Measurements from ENCODE around the gene COL23A1. TPM values are rescaled to one million over a fixed set of nuclear protein-coding genes. Genes with fewer than 3 reads are reported as not detected.

The COL23A1 gene
- total and polyA plus RNA-seq, 2 donors (not counting 1 experiment from before 2014, with no cell fraction given), result not detected

GRCh38 chr5:178210073-178210535 is 380.1 kb downstream of the COL23A1 start:
- Histone ChIP-seq H3K4me3 (replicated peaks in 1 of 4; ENCODE audit: control extremely low read depth in 1 of 4, insufficient read depth in 1 of 4, low read depth in 3 of 4, low read length in 4 of 4) (no peak overlapping the region), H3K27me3 (ENCODE audit: control insufficient read depth, insufficient read depth, low read length) (no peaks in the 10 kb centered on the region), H4K20me1 (ENCODE audit: control insufficient read depth, extremely low read depth, insufficient read depth, low read length) (peaks cover 16% of the 10 kb centered on the region), H3K36me3 (ENCODE audit: control insufficient read depth, insufficient read depth, low read length) (peaks cover 59% of the 10 kb centered on the region), H2AFZ (ENCODE audit: low read length) (no peak overlapping the region), H3K4me2 (ENCODE audit: extremely low read depth, insufficient read depth, low read length) (no peak overlapping the region), H3K9ac (ENCODE audit: insufficient read depth, low read length) (no peak overlapping the region), H3K27ac (ENCODE audit: insufficient read depth, low read length) (no peak overlapping the region), H3K4me1 (ENCODE audit: control insufficient read depth, extremely low read depth, insufficient read depth, low read length) (peaks cover 15% of the 10 kb centered on the region), H3K79me2 (ENCODE audit: control insufficient read depth, insufficient read depth, low read length) (peaks cover 48% of the 10 kb centered on the region), H3K9me3 (ENCODE audit: control insufficient read depth, insufficient read depth, low read depth, low read length) (no peaks in the 10 kb centered on the region)
- DNase-seq (ENCODE audit: low read depth in 2 of 2), result no peak
- TF ChIP-seq EZH2 (IDR thresholded peaks at IDR 0.05; ENCODE audit: low read length, missing control alignments) (no peak), CTCF (conservative IDR thresholded peaks at IDR 0.05 in 1 of 2, IDR thresholded peaks at IDR 0.05 in 1 of 2; ENCODE audit: low read depth in 1 of 2, low read length in 2 of 2) (no peak)

- peaks cover 53% of the 10 kb centered on the region for H3K36me3 ChIP-seq (ENCODE audit: control insufficient read depth, insufficient read depth, low read length)
- no peak overlapping the region for H3K4me2 ChIP-seq (ENCODE audit: extremely low read depth, insufficient read depth, low read length)
- peaks cover 53% of the 10 kb centered on the region for H3K79me2 ChIP-seq (ENCODE audit: control insufficient read depth, insufficient read depth, low read length)
- H3K4me3 ChIP-seq (replicated peaks in 1 of 4; ENCODE audit: control extremely low read depth in 1 of 4, insufficient read depth in 1 of 4, low read depth in 3 of 4, low read length in 4 of 4), result no peak overlapping the region
- no peak for TF ChIP-seq CTCF (conservative IDR thresholded peaks at IDR 0.05 in 1 of 2, IDR thresholded peaks at IDR 0.05 in 1 of 2; ENCODE audit: low read depth in 1 of 2, low read length in 2 of 2)
- TF ChIP-seq EZH2 (IDR thresholded peaks at IDR 0.05; ENCODE audit: low read length, missing control alignments), result no peak
- no peaks in the 10 kb centered on the region for H3K27me3 ChIP-seq (ENCODE audit: control insufficient read depth, insufficient read depth, low read length)
- no peaks in the 10 kb centered on the region for H3K9me3 ChIP-seq (ENCODE audit: control insufficient read depth, insufficient read depth, low read depth, low read length)
- no peak for DNase-seq (ENCODE audit: low read depth in 2 of 2)
- no peak overlapping the region for H3K27ac ChIP-seq (ENCODE audit: insufficient read depth, low read length)
- no peak overlapping the region for H3K9ac ChIP-seq (ENCODE audit: insufficient read depth, low read length)
- no peak overlapping the region for H2AFZ ChIP-seq (ENCODE audit: low read length)
- H3K4me1 ChIP-seq (ENCODE audit: control insufficient read depth, extremely low read depth, insufficient read depth, low read length), result peaks cover 15% of the 10 kb centered on the region
- H4K20me1 ChIP-seq (ENCODE audit: control insufficient read depth, extremely low read depth, insufficient read depth, low read length), result peaks cover 16% of the 10 kb centered on the region
Measured at GRCh38 chr5:178209334-178210072, 380.7 kb downstream of the COL23A1 start.

- Histone ChIP-seq H3K27me3 (ENCODE audit: control insufficient read depth, insufficient read depth, low read length) (no peaks in the 10 kb centered on the region), H4K20me1 (ENCODE audit: control insufficient read depth, extremely low read depth, insufficient read depth, low read length) (peaks cover 16% of the 10 kb centered on the region), H3K4me2 (ENCODE audit: extremely low read depth, insufficient read depth, low read length) (no peak overlapping the region), H3K79me2 (ENCODE audit: control insufficient read depth, insufficient read depth, low read length) (peaks cover 55% of the 10 kb centered on the region), H3K9me3 (ENCODE audit: control insufficient read depth, insufficient read depth, low read depth, low read length) (no peaks in the 10 kb centered on the region), H3K36me3 (ENCODE audit: control insufficient read depth, insufficient read depth, low read length) (peaks cover 50% of the 10 kb centered on the region), H3K9ac (ENCODE audit: insufficient read depth, low read length) (no peak overlapping the region), H3K27ac (ENCODE audit: insufficient read depth, low read length) (no peak overlapping the region), H3K4me1 (ENCODE audit: control insufficient read depth, extremely low read depth, insufficient read depth, low read length) (peaks cover 15% of the 10 kb centered on the region), H2AFZ (ENCODE audit: low read length) (no peak overlapping the region), H3K4me3 (replicated peaks in 1 of 4; ENCODE audit: control extremely low read depth in 1 of 4, insufficient read depth in 1 of 4, low read depth in 3 of 4, low read length in 4 of 4) (no peak overlapping the region)
- DNase-seq (ENCODE audit: low read depth in 2 of 2), result no peak
- TF ChIP-seq EZH2 (IDR thresholded peaks at IDR 0.05; ENCODE audit: low read length, missing control alignments) (no peak), CTCF (conservative IDR thresholded peaks at IDR 0.05 in 1 of 2, IDR thresholded peaks at IDR 0.05 in 1 of 2; ENCODE audit: low read depth in 1 of 2, low read length in 2 of 2) (peak in 1 of 2 donors; percentile 30)
Measured at GRCh38 chr5:178208540-178209227, 381.5 kb downstream of the COL23A1 start.

All from fibroblast of lung (primary cell).